Measurements from ENCODE around the gene TENT4A. TPM values are rescaled to one million over a fixed set of nuclear protein-coding genes. Genes with fewer than 3 reads are reported as not detected.

TENT4A gene
- total and polyA plus RNA-seq, 7 experiments from 2014 or later, result 1.6 to 61.4 (median 50.7) TPM

GRCh38 chr5:6740586-6741150 lies 27.4 kb downstream of the TENT4A start:
- DNase-seq, result no peak
- no peaks in the 10 kb centered on the region for H3K27me3 Mint-ChIP-seq
- ChIA-PET CTCF (no interaction called here), POLR2A (no interaction called here)
- H3K36me3 Mint-ChIP-seq, result peaks cover 6 to 31% (median 16%) of the 10 kb centered on the region in 5 donors
- no peak overlapping the region for H3K4me3 Mint-ChIP-seq
- no peaks in the 10 kb centered on the region for H3K4me1 ChIP-seq (ENCODE audit: control insufficient read depth in 2 of 2, insufficient read depth in 2 of 2, low read length in 2 of 2)
- H3K9me3 ChIP-seq (ENCODE audit: control insufficient read depth in 2 of 3, low read length in 3 of 3), result no peaks in the 10 kb centered on the region
- no peaks in the 10 kb centered on the region for H3K9me3 Mint-ChIP-seq
- no peak overlapping the region for H3K27ac ChIP-seq (ENCODE audit: low read depth, low read length)
- H3K36me3 ChIP-seq (ENCODE audit: control insufficient read depth in 2 of 3, insufficient read depth in 3 of 3, low read length in 3 of 3), result peaks cover 3 to 71% (median 8%) of the 10 kb centered on the region in 3 experiments
- no peak overlapping the region for H3K4me3 ChIP-seq (ENCODE audit: low read length)
- peaks cover under 1 to 29% (median 10%) of the 10 kb centered on the region in 7 donors for H3K4me1 Mint-ChIP-seq
- ATAC-seq, result no peak
- intact Hi-C loops (cut with micrococcal nuclease), result loop anchor here in 1 of 2 donors (10.0 kb wide), 2 partner anchors 366 to 1246 kb away; partner anchors contain the start of gene MED10
- H3K27ac Mint-ChIP-seq, result peak overlapping the region in 4 of 9 donors; percentile 7 to 63 (median 47)
- no peaks in the 10 kb centered on the region for H3K27me3 ChIP-seq (ENCODE audit: control insufficient read depth in 2 of 2, insufficient read depth in 2 of 2, low read length in 2 of 2)

DNA sequence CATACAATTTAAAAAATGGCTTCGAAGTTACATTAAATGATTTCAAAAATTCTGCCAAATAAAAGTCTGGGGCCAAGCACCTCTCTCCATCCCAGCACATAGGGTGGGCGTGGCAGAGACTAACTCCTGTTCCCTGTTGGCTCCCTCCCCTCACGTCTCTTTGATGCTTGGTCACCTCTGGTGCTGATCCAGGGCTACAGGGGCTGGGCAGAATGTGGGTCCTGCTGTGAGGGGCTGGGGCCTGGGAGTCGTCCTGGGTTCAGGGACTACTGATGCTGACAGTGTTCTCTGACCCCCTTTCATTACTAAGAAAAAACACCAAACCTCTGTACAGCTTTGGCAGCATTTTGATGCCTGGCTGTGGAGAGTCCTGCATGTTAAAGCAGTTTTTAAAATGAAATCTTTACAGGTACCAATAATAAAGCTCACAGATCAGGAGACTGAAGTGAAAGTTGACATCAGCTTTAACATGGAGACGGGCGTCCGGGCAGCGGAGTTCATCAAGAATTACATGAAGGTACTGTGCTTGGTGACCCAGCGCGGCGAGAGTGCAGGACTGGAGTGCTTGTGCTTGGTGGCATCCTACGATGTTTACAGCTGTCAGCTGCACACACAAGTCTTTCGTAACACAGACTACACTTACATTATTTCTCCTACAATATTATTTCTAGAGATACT lies 29.0 kb downstream of the TENT4A start:
- H3K4me3 ChIP-seq (ENCODE audit: low read length), result no peak overlapping the region
- intact Hi-C loops (cut with micrococcal nuclease), result loop anchor here in 1 of 2 donors (10.0 kb wide), 2 partner anchors 367 to 1247 kb away; partner anchors contain the start of gene MED10
- H3K9me3 Mint-ChIP-seq, result no peaks in the 10 kb centered on the region
- DNase-seq, result no peak
- H3K27ac ChIP-seq (ENCODE audit: low read depth, low read length), result no peak overlapping the region
- no peaks in the 10 kb centered on the region for H3K9me3 ChIP-seq (ENCODE audit: control insufficient read depth in 2 of 3, low read length in 3 of 3)
- H3K27me3 ChIP-seq (ENCODE audit: control insufficient read depth in 2 of 2, insufficient read depth in 2 of 2, low read length in 2 of 2), result no peaks in the 10 kb centered on the region
- no peak overlapping the region for H3K4me3 Mint-ChIP-seq
- peaks cover 4 to 17% (median 6%) of the 10 kb centered on the region in 7 donors for H3K4me1 Mint-ChIP-seq
- H3K27ac Mint-ChIP-seq, result peak overlapping the region in 2 of 9 donors; percentile 31 to 75
- ChIA-PET POLR2A (no interaction called here), CTCF (interaction anchor here (1.6 kb wide), 1 partner anchor 12 kb away, joined by 5 read pairs; no protein-coding TSS in a partner anchor)
- no peaks in the 10 kb centered on the region for H3K4me1 ChIP-seq (ENCODE audit: control insufficient read depth in 2 of 2, insufficient read depth in 2 of 2, low read length in 2 of 2)
- H3K36me3 Mint-ChIP-seq, result peaks cover 11 to 38% (median 25%) of the 10 kb centered on the region in 5 donors
- H3K36me3 ChIP-seq (ENCODE audit: control insufficient read depth in 2 of 3, insufficient read depth in 3 of 3, low read length in 3 of 3), result peaks cover 7 to 77% (median 13%) of the 10 kb centered on the region in 3 experiments
- no peak for ATAC-seq
- H3K27me3 Mint-ChIP-seq, result no peaks in the 10 kb centered on the region

GRCh38 chr5:6743161-6743560 lies 29.9 kb downstream of the TENT4A start:
- peaks cover 11 to 40% (median 27%) of the 10 kb centered on the region in 5 donors for H3K36me3 Mint-ChIP-seq
- no peaks in the 10 kb centered on the region for H3K27me3 Mint-ChIP-seq
- ATAC-seq, result no peak
- H3K9me3 Mint-ChIP-seq, result no peaks in the 10 kb centered on the region
- Histone ChIP-seq H3K4me3 (ENCODE audit: low read length) (no peak overlapping the region), H3K4me1 (ENCODE audit: control insufficient read depth in 2 of 2, insufficient read depth in 2 of 2, low read length in 2 of 2) (no peaks in the 10 kb centered on the region), H3K36me3 (ENCODE audit: control insufficient read depth in 2 of 3, insufficient read depth in 3 of 3, low read length in 3 of 3) (peaks cover 7 to 77% (median 9%) of the 10 kb centered on the region in 3 experiments), H3K27me3 (ENCODE audit: control insufficient read depth in 2 of 2, insufficient read depth in 2 of 2, low read length in 2 of 2) (no peaks in the 10 kb centered on the region), H3K9me3 (ENCODE audit: control insufficient read depth in 2 of 3, low read length in 3 of 3) (no peaks in the 10 kb centered on the region), H3K27ac (ENCODE audit: low read depth, low read length) (no peak overlapping the region)
- H3K27ac Mint-ChIP-seq, result peak overlapping the region in 4 of 9 donors; percentile 18 to 77 (median 35)
- intact Hi-C loops (cut with micrococcal nuclease), result loop anchor here in 1 of 2 donors (10.0 kb wide), 2 partner anchors 368 to 1248 kb away; partner anchors contain the start of gene MED10
- DNase-seq, result no peak
- H3K4me3 Mint-ChIP-seq, result no peak overlapping the region
- ChIA-PET POLR2A (no interaction called here), CTCF (interaction anchor here (1.6 kb wide), 1 partner anchor 13 kb away, joined by 5 read pairs; no protein-coding TSS in a partner anchor)
- peaks cover 2 to 16% (median 6%) of the 10 kb centered on the region in 7 donors for H3K4me1 Mint-ChIP-seq

DNA sequence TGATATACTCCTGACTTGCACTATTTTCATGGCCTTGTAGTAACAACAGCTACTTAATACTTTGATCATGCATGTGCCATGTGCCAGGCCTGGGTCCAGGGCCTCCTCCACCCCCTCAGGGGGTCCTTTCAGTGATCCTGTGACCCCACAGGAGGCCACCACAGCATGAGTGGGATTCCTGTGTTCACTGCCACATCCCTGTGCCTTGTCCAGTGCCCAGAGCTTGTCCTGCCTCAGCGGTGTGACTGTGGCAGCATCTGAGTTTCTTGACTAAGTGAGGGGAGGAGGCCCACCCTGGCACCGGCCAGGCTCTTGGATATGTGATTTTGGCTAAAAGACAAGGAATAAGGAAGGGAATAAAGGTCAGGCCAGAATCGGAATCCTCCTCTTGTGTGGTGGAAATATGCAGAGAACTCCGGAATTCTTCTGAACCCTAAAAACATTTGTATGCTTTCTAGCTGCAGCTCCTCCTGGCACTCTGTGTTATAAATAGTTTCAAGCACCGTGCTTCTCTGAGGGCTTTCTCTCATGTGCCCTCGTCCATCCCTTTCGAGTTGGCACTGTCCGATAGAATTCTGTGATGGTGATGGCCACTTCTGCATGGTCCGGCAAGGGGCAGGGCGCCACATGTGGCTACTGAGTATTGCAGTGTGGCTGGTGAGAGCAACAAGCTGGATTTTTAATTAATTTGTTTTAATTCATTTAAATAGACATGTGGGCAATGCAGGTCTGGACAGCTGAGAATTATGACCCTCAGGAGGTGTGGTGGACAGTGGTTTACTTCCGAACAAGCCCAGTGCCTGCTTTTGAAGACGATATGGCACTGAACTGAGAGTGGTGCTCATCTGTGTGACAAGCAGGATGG lies 31.8 kb downstream of the TENT4A start:
- DNase-seq (no peak), ATAC-seq (no peak)
- Mint-ChIP-seq H3K4me1 (peaks cover 2 to 10% (median 6%) of the 10 kb centered on the region in 7 donors), H3K27ac (peak overlapping the region in 5 of 9 donors; percentile 4 to 60 (median 36)), H3K36me3 (peaks cover 10 to 41% (median 16%) of the 10 kb centered on the region in 5 donors), H3K9me3 (no peaks in the 10 kb centered on the region), H3K27me3 (no peaks in the 10 kb centered on the region), H3K4me3 (peak overlapping the region in 1 of 10 donors; percentile 38)
- H3K9me3 ChIP-seq (ENCODE audit: control insufficient read depth in 2 of 3, low read length in 3 of 3), result no peaks in the 10 kb centered on the region
- ChIA-PET CTCF (interaction anchor here (0.6 to 1.8 kb wide), 13 partner anchors 9 to 1255 kb away, joined by 3 to 7 read pairs (median 3); partner anchors contain the start of genes NSUN2 and SRD5A1), POLR2A (interaction anchor here (1.1 kb wide), 1 partner anchor 112 kb away, joined by 4 read pairs; the partner anchor contains the start of genes NSUN2 and SRD5A1)
- H3K36me3 ChIP-seq (ENCODE audit: control insufficient read depth in 2 of 3, insufficient read depth in 3 of 3, low read length in 3 of 3), result peaks cover 4 to 75% (median 6%) of the 10 kb centered on the region in 3 experiments
- peak overlapping the region; percentile 3 for H3K27ac ChIP-seq (ENCODE audit: low read depth, low read length)
- no peaks in the 10 kb centered on the region for H3K4me1 ChIP-seq (ENCODE audit: control insufficient read depth in 2 of 2, insufficient read depth in 2 of 2, low read length in 2 of 2)
- H3K4me3 ChIP-seq (ENCODE audit: low read length), result no peak overlapping the region
- no peaks in the 10 kb centered on the region for H3K27me3 ChIP-seq (ENCODE audit: control insufficient read depth in 2 of 2, insufficient read depth in 2 of 2, low read length in 2 of 2)
- intact Hi-C loops (cut with micrococcal nuclease), result loop anchor here (1.0 to 10.0 kb wide), 11 partner anchors 32 to 1603 kb away; partner anchors contain the start of genes MED10 (in 2 of the 2), NSUN2 (in 2 of the 2), SRD5A1 (in 2 of the 2) and TENT4A (in 2 of the 2)

DNA sequence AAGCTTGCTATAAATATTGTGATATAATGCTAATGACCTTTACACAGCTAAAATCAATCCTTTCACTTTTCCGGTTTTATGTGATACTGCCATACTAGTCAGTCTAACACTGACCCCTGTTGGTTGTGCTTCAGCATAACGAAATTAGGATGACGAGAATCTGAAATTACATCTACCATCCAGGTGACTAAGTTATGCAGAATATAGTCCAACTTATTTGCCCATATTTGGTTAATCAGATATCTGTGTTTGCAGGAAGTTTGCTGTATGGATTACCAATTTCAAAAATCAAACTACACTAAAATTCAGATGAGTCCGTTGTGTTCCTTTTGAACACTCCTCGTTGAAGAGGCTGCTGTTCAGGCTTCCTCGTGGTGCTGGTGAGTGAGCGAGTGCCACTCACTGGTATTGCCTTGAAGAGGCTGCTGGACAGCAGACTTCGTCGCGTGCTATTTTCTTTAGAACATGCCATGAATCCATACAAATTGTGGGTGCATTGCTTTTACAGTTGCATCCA lies 32.5 kb downstream of the TENT4A start:
- peaks cover 10 to 42% (median 16%) of the 10 kb centered on the region in 5 donors for H3K36me3 Mint-ChIP-seq
- Histone ChIP-seq H3K36me3 (ENCODE audit: control insufficient read depth in 2 of 3, insufficient read depth in 3 of 3, low read length in 3 of 3) (peaks cover 4 to 74% (median 5%) of the 10 kb centered on the region in 3 experiments), H3K4me1 (ENCODE audit: control insufficient read depth in 2 of 2, insufficient read depth in 2 of 2, low read length in 2 of 2) (no peaks in the 10 kb centered on the region), H3K27ac (ENCODE audit: low read depth, low read length) (no peak overlapping the region), H3K4me3 (ENCODE audit: low read length) (no peak overlapping the region), H3K27me3 (ENCODE audit: control insufficient read depth in 2 of 2, insufficient read depth in 2 of 2, low read length in 2 of 2) (no peaks in the 10 kb centered on the region), H3K9me3 (ENCODE audit: control insufficient read depth in 2 of 3, low read length in 3 of 3) (no peaks in the 10 kb centered on the region)
- H3K27ac Mint-ChIP-seq, result peak overlapping the region in 3 of 9 donors; percentile 4 to 48 (median 36)
- H3K4me3 Mint-ChIP-seq, result no peak overlapping the region
- H3K9me3 Mint-ChIP-seq, result no peaks in the 10 kb centered on the region
- intact Hi-C loops (cut with micrococcal nuclease), result loop anchor here (1.0 to 10.0 kb wide), 11 partner anchors 32 to 1603 kb away; partner anchors contain the start of genes MED10 (in 2 of the 2), NSUN2 (in 2 of the 2), SRD5A1 (in 2 of the 2) and TENT4A (in 2 of the 2)
- H3K4me1 Mint-ChIP-seq, result peaks cover 2 to 10% (median 6%) of the 10 kb centered on the region in 7 donors
- CTCF ChIA-PET, result interaction anchor here (0.6 to 1.8 kb wide), 12 partner anchors 9 to 1255 kb away, joined by 3 to 7 read pairs (median 3); partner anchors contain the start of genes NSUN2 and SRD5A1
- no peaks in the 10 kb centered on the region for H3K27me3 Mint-ChIP-seq
- ATAC-seq, result peak; percentile 85
- DNase-seq, result peak in 7 of 9 donors; percentile 33 to 62 (median 53)
- POLR2A ChIA-PET, result interaction anchor here (1.1 kb wide), 1 partner anchor 113 kb away, joined by 4 read pairs; the partner anchor contains the start of genes NSUN2 and SRD5A1
